HuH-7.5 (cell line): Measurements from ENCODE around the gene EBF4.
"Not testable (repeated sequence)": the region's sequence is repeated elsewhere in the genome, so short reads cannot be mapped to it uniquely, and the experiment has no call there.

Experiments
- DNase-seq: peaks from one replicate; pipeline ENCODE4 v3.0.0; 2011; ENCODE audit warnings: low spot score

Gene EBF4

GRCh38 chr20:2757969-2758368 lies 65.4 kb downstream of the EBF4 start:
- no peak for DNase-seq

GRCh38 chr20:2759143-2759542 lies 66.6 kb downstream of the EBF4 start:
- DNase-seq, result no peak

- DNase-seq, result no peak
Measured at GRCh38 chr20:2759603-2760296, 67.2 kb downstream of the EBF4 start.

GRCh38 chr20:2760297-2760951 lies 67.8 kb downstream of the EBF4 start:
- DNase-seq, result no peak

- DNase-seq, result no peak
Measured at GRCh38 chr20:2760952-2761305, 68.3 kb downstream of the EBF4 start.

GRCh38 chr20:2761885-2762284 lies 69.3 kb downstream of the EBF4 start:
- DNase-seq, result no peak

GRCh38 chr20:2762578-2763131 lies 70.1 kb downstream of the EBF4 start:
- no peak for DNase-seq

GRCh38 chr20:2763186-2763585 lies 70.6 kb downstream of the EBF4 start:
- DNase-seq, result no peak

GRCh38 chr20:2767768-2768631 lies 75.4 kb downstream of the EBF4 start:
- DNase-seq, result no peak

- no peak for DNase-seq
Measured at GRCh38 chr20:2768632-2769015, 76.0 kb downstream of the EBF4 start.

- not testable (repeated sequence) for DNase-seq
Measured at GRCh38 chr20:2770091-2770490, 77.5 kb downstream of the EBF4 start.

GRCh38 chr20:2771631-2772080 lies 79.1 kb downstream of the EBF4 start:
- DNase-seq, result no peak

GRCh38 chr20:2773812-2774211 lies 81.2 kb downstream of the EBF4 start:
- no peak for DNase-seq

- DNase-seq, result no peak
Measured at GRCh38 chr20:2775139-2775538, 82.6 kb downstream of the EBF4 start.

- DNase-seq, result no peak
Measured at GRCh38 chr20:2778602-2779321, 86.2 kb downstream of the EBF4 start.

- DNase-seq, result no peak
Measured at GRCh38 chr20:2780948-2781347, 88.4 kb downstream of the EBF4 start.

- DNase-seq, result no peak
Measured at GRCh38 chr20:2783908-2784566, 91.5 kb downstream of the EBF4 start.

GRCh38 chr20:2793471-2793870 lies 100.9 kb downstream of the EBF4 start:
- DNase-seq, result no peak

GRCh38 chr20:2794202-2794748 lies 101.7 kb downstream of the EBF4 start:
- DNase-seq, result no peak

- DNase-seq, result no peak
Measured at GRCh38 chr20:2794866-2795447, 102.4 kb downstream of the EBF4 start.

GRCh38 chr20:2795451-2795850 lies 102.9 kb downstream of the EBF4 start:
- no peak for DNase-seq
